PFSK-1 (cell line): ENCODE measurements around the gene FUBP3.

Experiments
- POLR2AphosphoS5 ChIP-seq: IDR thresholded peaks from 2 replicates; pipeline ENCODE4 v1.6.1; 2012; ENCODE audit warnings: low read depth, mild to moderate bottlenecking, control low read depth, low read length, moderate library complexity
- REST ChIP-seq, 2 experiments: IDR thresholded peaks; 2 replicates each; pipeline versions ENCODE4 v1.6.1 to v1.8.0; 2011 to 2012; ENCODE audit warnings: low read depth in 2 of 2, low read length in 2 of 2, control low read depth in 1 of 2, inconsistent platforms in 1 of 2, mild to moderate bottlenecking in 1 of 2, moderate library complexity in 1 of 2; ENCODE audit not compliant: insufficient read depth in 1 of 2
- SIN3A ChIP-seq: IDR thresholded peaks from 2 replicates; pipeline ENCODE4 v1.6.1; 2012; ENCODE audit warnings: mild to moderate bottlenecking, low read length, moderate library complexity, borderline replicate concordance; ENCODE audit not compliant: insufficient read depth

DNA sequence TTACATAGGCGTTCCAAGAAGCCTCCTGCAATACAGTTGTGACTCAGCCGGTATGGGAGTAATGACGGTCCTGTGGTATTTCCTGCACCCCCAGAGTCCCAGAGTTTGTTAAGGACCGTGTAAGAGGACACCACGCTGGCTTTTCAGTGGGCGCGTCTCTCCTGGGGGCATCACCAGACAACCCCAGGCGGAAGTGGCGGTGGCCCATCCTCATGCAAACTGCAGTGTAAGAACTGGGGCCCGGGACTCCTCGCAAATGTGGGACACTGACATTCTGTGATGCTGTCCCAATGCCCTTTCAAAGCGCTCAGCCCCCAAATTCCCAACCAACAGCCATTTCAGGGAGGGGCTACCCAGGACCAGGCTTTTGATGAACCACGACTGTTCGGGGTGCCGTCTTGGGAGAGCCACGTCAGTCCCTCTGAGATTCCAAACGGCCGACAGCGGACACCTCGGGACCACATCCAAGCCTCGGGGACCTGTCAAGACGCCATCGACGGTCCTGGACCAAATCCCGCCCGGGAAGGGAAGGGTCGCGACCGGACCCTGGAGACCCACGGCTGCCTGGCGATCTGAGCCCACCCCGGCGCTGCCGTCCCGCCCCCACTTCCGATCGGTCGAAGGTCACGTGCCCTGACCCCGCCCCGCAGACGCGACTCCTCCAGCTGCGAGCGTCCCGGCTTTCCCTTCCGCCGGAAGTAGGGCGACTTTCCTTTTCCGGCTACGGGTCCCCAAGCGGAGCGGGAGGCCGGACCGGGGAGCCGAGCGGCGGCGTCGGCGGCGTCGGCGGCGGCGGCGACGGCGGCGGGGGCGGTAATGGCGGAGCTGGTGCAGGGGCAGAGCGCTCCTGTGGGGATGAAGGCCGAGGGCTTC is at the start of gene FUBP3:
- TF ChIP-seq SIN3A (0 out of 2 replicates have a peak, but pooled peaks have one; percentile 16), REST (IDR thresholded peaks at IDR 0.05; ENCODE audit: insufficient read depth in 1 of 2, low read depth in 2 of 2, low read length in 2 of 2) (0 out of 4 replicates have a peak, but pooled peaks of 1 of the 2 experiments have one; percentile 36), POLR2AphosphoS5 (peak; percentile 84)
